Caco-2 (cell line): Measurements from ENCODE around the gene RGL4. TPM values are rescaled to one million over a fixed set of nuclear protein-coding genes. Genes with fewer than 3 reads are reported as not detected.

Source experiments
- BruUV-seq: library from RNA; stranded (reverse); fragments of 400-500 nt; replicated peaks from 2 replicates; lab custom pipeline; 2021; lab: Mats Ljungman, UMichigan
- CTCF ChIA-PET: fragments of 300-600 bp; sonication (Branson Sonifier 250); formaldehyde crosslinking; loops from one replicate; lab custom pipeline; 2022; ENCODE audit warnings: antibody characterized with exemption; lab: Charles Lee
- POLR2A ChIA-PET: fragments of 300-600 bp; sonication (Branson Sonifier 250); formaldehyde crosslinking; loops from one replicate; lab custom pipeline; 2022; ENCODE audit warnings: antibody characterized with exemption; lab: Charles Lee
- DNase-seq, 2 experiments: peaks; one replicate each; pipeline versions ENCODE4 v3.0.0 to v3.0.0-alpha.2; 2020 to 2022
- H3K27me3 ChIP-seq: replicated peaks from 2 replicates; pipeline ENCODE4 v1.6.0; 2011; ENCODE audit warnings: low read length; ENCODE audit not compliant: control insufficient read depth, insufficient read depth
- H3K36me3 ChIP-seq: 2 replicates; pipeline ENCODE4 v1.5.1; 2011; ENCODE audit warnings: low read length; ENCODE audit not compliant: control insufficient read depth, insufficient read depth
- H3K4me1 ChIP-seq: fragments of 250-450 bp; sonication (Bioruptor Pico); 2 replicates; pipeline ENCODE4 v1.5.1; 2020; ENCODE audit warnings: mild to moderate bottlenecking
- H3K4me3 ChIP-seq: 2 replicates; pipeline ENCODE4 v1.5.1; 2011; ENCODE audit warnings: low read depth, mild to moderate bottlenecking, control low read depth, low read length
- H3K9me3 ChIP-seq: fragments of 250-450 bp; sonication (Bioruptor Pico); 2 replicates; pipeline ENCODE4 v1.5.1; 2020; ENCODE audit warnings: mild to moderate bottlenecking, moderate library complexity
- H3K27ac Mint-ChIP-seq: one replicate; pipeline ENCODE4 v1.8.0; 2022; ENCODE audit warnings: mixed read lengths; ENCODE audit not compliant: unreplicated experiment
- H3K27me3 Mint-ChIP-seq: one replicate; pipeline ENCODE4 v1.8.0; 2022; ENCODE audit warnings: mixed read lengths; ENCODE audit not compliant: insufficient read depth, unreplicated experiment
- H3K36me3 Mint-ChIP-seq: one replicate; pipeline ENCODE4 v1.8.0; 2022; ENCODE audit warnings: mild to moderate bottlenecking, mixed read lengths; ENCODE audit not compliant: insufficient read depth, unreplicated experiment
- H3K4me1 Mint-ChIP-seq: one replicate; pipeline ENCODE4 v1.8.0; 2022; ENCODE audit warnings: low read depth, mixed read lengths; ENCODE audit not compliant: unreplicated experiment
- H3K4me3 Mint-ChIP-seq: one replicate; pipeline ENCODE4 v1.8.0; 2022; ENCODE audit warnings: mild to moderate bottlenecking, moderate library complexity, mixed read lengths; ENCODE audit not compliant: unreplicated experiment
- H3K9me3 Mint-ChIP-seq: one replicate; pipeline ENCODE4 v1.8.0; 2022; ENCODE audit warnings: mixed read lengths; ENCODE audit not compliant: unreplicated experiment
- CTCF ChIP-seq, 2 experiments: fragments of 200-600 bp in 1 of 2; IDR thresholded peaks; 1 replicate in 1 of 2; 2 replicates in 1 of 2; pipeline versions ENCODE4 v1.5.1 to v1.8.0; 2011 to 2022; ENCODE audit warnings: antibody characterized with exemption in 1 of 2, control low read depth in 1 of 2, inconsistent platforms in 1 of 2, low read depth in 1 of 2, low read length in 1 of 2, mild to moderate bottlenecking in 1 of 2, moderate library complexity in 1 of 2; ENCODE audit not compliant: insufficient read depth in 1 of 2, severe bottlenecking in 1 of 2, unreplicated experiment in 1 of 2
- intact Hi-C: fragments of 100-400 bp; cut with micrococcal nuclease; formaldehyde crosslinking; loops from one replicate; pipeline ENCODE4 v1.10.0; 2022; ENCODE audit not compliant: unreplicated experiment
- total RNA-seq: library from RNA; stranded (reverse); gene quantifications from 2 replicates; pipeline ENCODE4 v1.2.3, GENCODE V29; 2022

Gene RGL4
- total RNA-seq, 1 experiment from 2014 or later: not detected

- ChIA-PET POLR2A (no interaction called here), CTCF (no interaction called here)
- Mint-ChIP-seq H3K4me3 (no peak overlapping the region), H3K36me3 (peaks cover 83% of the 10 kb centered on the region), H3K4me1 (no peaks in the 10 kb centered on the region), H3K27me3 (no peaks in the 10 kb centered on the region), H3K9me3 (no peaks in the 10 kb centered on the region), H3K27ac (no peak overlapping the region)
- no peak overlapping the region for H3K4me3 ChIP-seq
- no peaks in the 10 kb centered on the region for H3K27me3 ChIP-seq
- no peaks in the 10 kb centered on the region; the same call in 1 of the 2 replicates for H3K36me3 ChIP-seq
- DNase-seq: no peak
- H3K9me3 ChIP-seq: no peaks in the 10 kb centered on the region
- H3K4me1 ChIP-seq: no peaks in the 10 kb centered on the region
- intact Hi-C loops: no loop called here
- TF ChIP-seq CTCF (IDR thresholded peaks at IDR 0.05; ENCODE audit: insufficient read depth in 1 of 2, low read depth in 1 of 2, low read length in 1 of 2, severe bottlenecking in 1 of 2, unreplicated experiment in 1 of 2): no peak
- no TSS peak for BruUV-seq
Observed at GRCh38 chr22:23709107-23709506, 18.3 kb downstream of the RGL4 start.

- intact Hi-C loops: no loop called here
- no peak overlapping the region for H3K4me3 Mint-ChIP-seq
- H3K9me3 Mint-ChIP-seq: no peaks in the 10 kb centered on the region
- ChIA-PET POLR2A (no interaction called here), CTCF (no interaction called here)
- TF ChIP-seq CTCF (IDR thresholded peaks at IDR 0.05; ENCODE audit: insufficient read depth in 1 of 2, low read depth in 1 of 2, low read length in 1 of 2, severe bottlenecking in 1 of 2, unreplicated experiment in 1 of 2): no peak
- H3K4me1 ChIP-seq: no peaks in the 10 kb centered on the region
- no peaks in the 10 kb centered on the region for H3K27me3 ChIP-seq
- H3K9me3 ChIP-seq: no peaks in the 10 kb centered on the region
- H3K36me3 ChIP-seq: no peaks in the 10 kb centered on the region; the same call in 1 of the 2 replicates
- peaks cover 61% of the 10 kb centered on the region for H3K36me3 Mint-ChIP-seq
- H3K4me3 ChIP-seq: no peak overlapping the region
- no peaks in the 10 kb centered on the region for H3K27me3 Mint-ChIP-seq
- H3K27ac Mint-ChIP-seq: no peak overlapping the region
- no peak for DNase-seq
- BruUV-seq: no TSS peak
- no peaks in the 10 kb centered on the region for H3K4me1 Mint-ChIP-seq
Observed at GRCh38 chr22:23712256-23712655, 21.4 kb downstream of the RGL4 start.

- Mint-ChIP-seq H3K36me3 (peaks cover 46% of the 10 kb centered on the region), H3K27ac (no peak overlapping the region), H3K4me1 (no peaks in the 10 kb centered on the region), H3K27me3 (no peaks in the 10 kb centered on the region), H3K4me3 (no peak overlapping the region), H3K9me3 (no peaks in the 10 kb centered on the region)
- H3K4me3 ChIP-seq: no peak overlapping the region
- ChIA-PET POLR2A (interaction anchor here (0.6 kb wide), 1 partner anchor 85 kb away, joined by 3 read pairs; no protein-coding TSS in a partner anchor), CTCF (interaction anchor here (0.5 to 0.6 kb wide), 3 partner anchors 10 to 83 kb away, joined by 3 to 4 read pairs (median 3); no protein-coding TSS in a partner anchor)
- intact Hi-C loops: no loop called here
- no peak for TF ChIP-seq CTCF (IDR thresholded peaks at IDR 0.05; ENCODE audit: insufficient read depth in 1 of 2, low read depth in 1 of 2, low read length in 1 of 2, severe bottlenecking in 1 of 2, unreplicated experiment in 1 of 2)
- no peaks in the 10 kb centered on the region for H3K27me3 ChIP-seq
- BruUV-seq: no TSS peak
- no peaks in the 10 kb centered on the region; the same call in 1 of the 2 replicates for H3K36me3 ChIP-seq
- H3K4me1 ChIP-seq: peaks cover 4% of the 10 kb centered on the region; the same call in 1 of the 2 replicates
- no peak for DNase-seq
- no peaks in the 10 kb centered on the region for H3K9me3 ChIP-seq
Observed at GRCh38 chr22:23713696-23714595, 23.1 kb downstream of the RGL4 start.
